ENCODE data around the gene PSD2. TPM values are rescaled to one million over a fixed set of nuclear protein-coding genes. Genes with fewer than 3 reads are reported as not detected.
A peak's percentile ranks its signal among the peaks of the same experiment; 100 is the strongest.

The PSD2 gene
- total and polyA plus RNA-seq, 2 donors (not counting 1 experiment from before 2014, with no cell fraction given), result 0.10 to 0.17 TPM

DNA sequence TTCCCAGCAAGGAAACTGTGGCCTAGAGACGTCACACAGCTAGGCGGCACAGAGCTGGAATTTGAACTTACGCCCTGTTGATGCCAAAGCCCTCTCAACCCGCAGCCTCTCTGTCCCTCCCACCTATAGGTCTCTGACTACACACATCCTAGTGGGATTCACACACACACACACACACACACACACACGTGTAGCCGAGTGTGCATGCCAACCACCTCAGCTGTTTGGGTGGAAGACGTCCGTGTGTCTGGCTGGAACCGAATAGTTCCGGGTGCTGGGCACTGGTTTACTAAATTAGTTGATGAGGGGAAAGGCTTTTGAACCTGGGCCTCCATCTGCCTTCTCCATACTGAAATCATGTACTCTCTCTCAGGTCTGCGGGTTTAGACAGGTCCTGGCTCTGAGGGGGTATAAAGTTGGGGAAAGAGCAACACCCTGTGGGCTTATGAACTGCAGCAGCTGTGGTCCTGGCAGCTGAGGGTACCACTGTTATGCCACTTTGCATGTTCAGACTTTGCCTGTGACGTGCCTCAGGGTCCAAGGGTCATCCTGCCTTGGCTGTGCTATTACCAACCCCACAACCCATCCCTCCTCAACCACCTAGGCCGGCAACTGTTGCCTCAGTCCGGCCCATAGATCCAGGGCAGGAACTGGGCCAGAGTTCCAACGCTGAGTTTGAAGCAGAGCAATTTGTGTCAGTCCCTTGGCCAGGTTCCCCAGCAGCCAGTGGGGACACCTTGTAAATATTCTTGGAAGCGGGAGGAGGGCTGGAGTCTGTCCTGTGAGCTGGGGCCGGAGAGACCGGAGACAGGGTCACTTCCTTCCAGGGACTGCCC is 50.5 kb downstream of the PSD2 start:
- Histone ChIP-seq H3K27me3 (replicated peaks in 1 of 4; ENCODE audit: control extremely low read depth in 1 of 4, control insufficient read depth in 3 of 4, insufficient read depth in 4 of 4, low read length in 3 of 4) (peaks cover 0 to 36% (median 18%) of the 10 kb centered on the region in 4 experiments), H3K9me3 (ENCODE audit: control extremely low read depth in 1 of 3, control insufficient read depth in 2 of 3, insufficient read depth in 1 of 3, low read length in 2 of 3) (no peaks in the 10 kb centered on the region), H3K4me3 (ENCODE audit: control extremely low read depth in 1 of 5, extremely low read depth in 1 of 5, insufficient read depth in 1 of 5, low read depth in 2 of 5, low read length in 4 of 5) (no peak overlapping the region), H3K4me1 (ENCODE audit: control insufficient read depth in 2 of 2, insufficient read depth in 2 of 2, low read length in 2 of 2) (peaks cover 8 to 16% of the 10 kb centered on the region in 2 donors), H4K20me1 (ENCODE audit: control insufficient read depth, insufficient read depth, low read length, poor library complexity, severe bottlenecking) (no peaks in the 10 kb centered on the region), H3K4me2 (replicated peaks; ENCODE audit: low read depth, low read length, poor library complexity, severe bottlenecking) (no peak overlapping the region), H2AFZ (ENCODE audit: insufficient read depth, low read depth, low read length, poor library complexity, severe bottlenecking) (no peak overlapping the region), H3K36me3 (replicated peaks in 1 of 2; ENCODE audit: control extremely low read depth in 1 of 2, control insufficient read depth in 1 of 2, extremely low read depth in 1 of 2, insufficient read depth in 2 of 2, low read length in 1 of 2) (no peaks in the 10 kb centered on the region), H3K9ac (ENCODE audit: low read length) (no peak overlapping the region), H3K27ac (ENCODE audit: low read length in 2 of 2) (no peak overlapping the region), H3K79me2 (ENCODE audit: control insufficient read depth, insufficient read depth, low read length) (no peaks in the 10 kb centered on the region)
- Mint-ChIP-seq H3K27me3 (peaks cover 25% of the 10 kb centered on the region), H3K9me3 (ENCODE audit: insufficient read depth) (no peaks in the 10 kb centered on the region), H3K4me1 (peaks cover 15% of the 10 kb centered on the region), H3K27ac (no peak overlapping the region), H3K4me3 (peak overlapping the region; percentile 62)
- DNase-seq (no peak), ATAC-seq (ENCODE audit: low read depth) (no peak)
- ChIA-PET CTCF (interaction anchor here (1.0 to 4.5 kb wide), 5 partner anchors 58 to 423 kb away, joined by 4 to 44 read pairs (median 5); no protein-coding TSS in a partner anchor), POLR2A (interaction anchor here (0.6 kb wide), 1 partner anchor 50 kb away, joined by 4 read pairs; the partner anchor contains the start of gene PSD2)
- intact Hi-C loops (cut with micrococcal nuclease), result loop anchor here (2.0 to 5.0 kb wide), 4 partner anchors 214 to 1634 kb away; partner anchors contain the start of gene CDC23
- 92% methylated on average over 10 of the region's 18 CpGs for WGBS (ENCODE audit: insufficient coverage)
- TF ChIP-seq, protein P1, sequence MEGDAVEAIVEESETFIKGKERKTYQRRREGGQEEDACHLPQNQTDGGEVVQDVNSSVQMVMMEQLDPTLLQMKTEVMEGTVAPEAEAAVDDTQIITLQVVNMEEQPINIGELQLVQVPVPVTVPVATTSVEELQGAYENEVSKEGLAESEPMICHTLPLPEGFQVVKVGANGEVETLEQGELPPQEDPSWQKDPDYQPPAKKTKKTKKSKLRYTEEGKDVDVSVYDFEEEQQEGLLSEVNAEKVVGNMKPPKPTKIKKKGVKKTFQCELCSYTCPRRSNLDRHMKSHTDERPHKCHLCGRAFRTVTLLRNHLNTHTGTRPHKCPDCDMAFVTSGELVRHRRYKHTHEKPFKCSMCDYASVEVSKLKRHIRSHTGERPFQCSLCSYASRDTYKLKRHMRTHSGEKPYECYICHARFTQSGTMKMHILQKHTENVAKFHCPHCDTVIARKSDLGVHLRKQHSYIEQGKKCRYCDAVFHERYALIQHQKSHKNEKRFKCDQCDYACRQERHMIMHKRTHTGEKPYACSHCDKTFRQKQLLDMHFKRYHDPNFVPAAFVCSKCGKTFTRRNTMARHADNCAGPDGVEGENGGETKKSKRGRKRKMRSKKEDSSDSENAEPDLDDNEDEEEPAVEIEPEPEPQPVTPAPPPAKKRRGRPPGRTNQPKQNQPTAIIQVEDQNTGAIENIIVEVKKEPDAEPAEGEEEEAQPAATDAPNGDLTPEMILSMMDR (IDR thresholded peaks at IDR 0.05), result no peak
- no peak for TF ChIP-seq EZH2 (IDR thresholded peaks at IDR 0.05; ENCODE audit: borderline replicate concordance, insufficient read depth, low read depth, low read length, poor library complexity, severe bottlenecking)
